ENCODE results near the gene PAX7.

DNA sequence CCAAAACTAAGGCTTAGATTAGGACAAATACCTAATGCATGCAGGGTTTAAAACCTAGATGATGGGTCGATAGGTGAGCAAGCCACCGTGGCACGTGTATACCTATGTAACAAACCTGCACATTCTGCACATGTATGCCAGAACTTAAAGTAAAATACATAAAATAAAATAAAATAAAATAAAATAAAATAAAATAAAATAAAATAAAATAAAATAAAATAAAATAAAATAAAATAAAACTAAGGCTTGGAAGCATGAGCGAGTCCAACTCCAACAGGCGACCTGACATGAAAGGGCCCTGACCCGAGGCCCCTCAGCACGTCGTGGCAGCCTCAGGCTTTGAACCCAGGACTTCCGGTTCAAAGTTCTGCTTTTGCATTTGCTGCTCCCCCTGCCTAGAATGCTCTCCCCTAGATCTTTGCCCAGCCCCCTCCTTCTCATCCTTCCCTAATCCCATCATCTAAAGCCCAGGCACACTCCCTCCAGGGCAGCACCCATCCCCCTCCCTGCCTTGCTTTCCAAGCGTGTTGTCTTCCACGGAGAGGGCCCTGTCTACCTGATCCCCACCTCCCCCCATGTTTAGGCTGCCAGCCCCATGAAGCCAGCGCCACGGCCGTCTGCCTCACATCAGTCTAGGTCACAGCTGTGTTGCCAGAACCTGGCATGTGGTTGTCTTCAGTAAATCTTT, 164.5 kb downstream of the PAX7 start:
- TF ChIP-seq, protein P1, sequence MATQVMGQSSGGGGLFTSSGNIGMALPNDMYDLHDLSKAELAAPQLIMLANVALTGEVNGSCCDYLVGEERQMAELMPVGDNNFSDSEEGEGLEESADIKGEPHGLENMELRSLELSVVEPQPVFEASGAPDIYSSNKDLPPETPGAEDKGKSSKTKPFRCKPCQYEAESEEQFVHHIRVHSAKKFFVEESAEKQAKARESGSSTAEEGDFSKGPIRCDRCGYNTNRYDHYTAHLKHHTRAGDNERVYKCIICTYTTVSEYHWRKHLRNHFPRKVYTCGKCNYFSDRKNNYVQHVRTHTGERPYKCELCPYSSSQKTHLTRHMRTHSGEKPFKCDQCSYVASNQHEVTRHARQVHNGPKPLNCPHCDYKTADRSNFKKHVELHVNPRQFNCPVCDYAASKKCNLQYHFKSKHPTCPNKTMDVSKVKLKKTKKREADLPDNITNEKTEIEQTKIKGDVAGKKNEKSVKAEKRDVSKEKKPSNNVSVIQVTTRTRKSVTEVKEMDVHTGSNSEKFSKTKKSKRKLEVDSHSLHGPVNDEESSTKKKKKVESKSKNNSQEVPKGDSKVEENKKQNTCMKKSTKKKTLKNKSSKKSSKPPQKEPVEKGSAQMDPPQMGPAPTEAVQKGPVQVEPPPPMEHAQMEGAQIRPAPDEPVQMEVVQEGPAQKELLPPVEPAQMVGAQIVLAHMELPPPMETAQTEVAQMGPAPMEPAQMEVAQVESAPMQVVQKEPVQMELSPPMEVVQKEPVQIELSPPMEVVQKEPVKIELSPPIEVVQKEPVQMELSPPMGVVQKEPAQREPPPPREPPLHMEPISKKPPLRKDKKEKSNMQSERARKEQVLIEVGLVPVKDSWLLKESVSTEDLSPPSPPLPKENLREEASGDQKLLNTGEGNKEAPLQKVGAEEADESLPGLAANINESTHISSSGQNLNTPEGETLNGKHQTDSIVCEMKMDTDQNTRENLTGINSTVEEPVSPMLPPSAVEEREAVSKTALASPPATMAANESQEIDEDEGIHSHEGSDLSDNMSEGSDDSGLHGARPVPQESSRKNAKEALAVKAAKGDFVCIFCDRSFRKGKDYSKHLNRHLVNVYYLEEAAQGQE (IDR thresholded peaks at IDR 0.05; ENCODE audit: insufficient read depth in 1 of 2, low read depth in 2 of 2, low read length in 2 of 2) = no peak
- no peak for TF ChIP-seq SIN3A (IDR thresholded peaks at IDR 0.05; ENCODE audit: borderline replicate concordance, insufficient read depth, low read length)

Data from PFSK-1 (cell line).